GM21526 (cell line): ENCODE data around the gene VAPA.

Source experiments
- ATAC-seq: cut with Tn5 transposase; IDR thresholded peaks from one replicate; pipeline ENCODE4 v1.9.1; 2021; ENCODE audit warnings: moderate library complexity; ENCODE audit not compliant: unreplicated experiment, low FRiP score

VAPA gene

DNA sequence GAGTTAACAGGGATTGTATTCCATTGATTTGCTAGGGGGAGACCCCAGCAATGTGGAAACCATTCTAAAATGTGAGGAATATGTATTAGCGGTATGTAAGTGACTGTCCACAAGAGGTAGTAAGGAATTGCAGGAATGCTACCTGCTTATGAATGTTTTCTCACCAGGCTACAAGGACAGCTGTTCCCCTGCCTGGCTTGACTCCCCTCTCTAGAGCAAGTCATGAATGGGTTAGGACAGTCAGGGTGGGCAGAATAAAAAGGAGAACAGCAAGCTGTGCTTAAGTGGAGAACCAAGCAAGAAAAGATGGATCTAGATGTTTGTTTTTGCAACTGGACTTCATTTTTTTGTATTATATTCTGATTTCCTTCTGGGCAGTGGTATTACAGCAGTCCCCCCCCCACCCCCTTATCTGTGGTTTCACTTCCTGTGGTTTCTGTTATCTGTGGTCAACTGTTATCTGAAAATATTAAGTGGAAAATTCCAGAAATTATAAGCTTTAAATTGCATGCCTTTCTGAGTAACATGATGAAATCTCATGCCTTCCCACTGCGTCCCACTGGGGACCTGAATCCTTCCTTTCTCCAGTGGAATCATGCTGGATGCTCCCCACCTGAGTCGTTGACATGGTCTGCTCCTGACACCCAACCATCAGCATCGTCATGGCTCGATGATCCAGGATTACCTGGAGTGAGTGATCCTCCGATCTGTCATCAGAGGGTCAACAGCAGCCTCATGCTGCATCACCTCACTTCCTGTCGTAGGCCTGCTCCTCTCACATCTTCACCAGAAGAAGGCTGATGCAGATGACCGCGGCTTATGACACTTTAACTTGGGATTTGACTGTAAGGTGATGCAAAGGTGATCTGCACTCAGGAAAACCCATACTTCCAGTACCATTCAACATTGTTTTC, 52.2 kb downstream of the VAPA start:
- ATAC-seq: no peak

DNA sequence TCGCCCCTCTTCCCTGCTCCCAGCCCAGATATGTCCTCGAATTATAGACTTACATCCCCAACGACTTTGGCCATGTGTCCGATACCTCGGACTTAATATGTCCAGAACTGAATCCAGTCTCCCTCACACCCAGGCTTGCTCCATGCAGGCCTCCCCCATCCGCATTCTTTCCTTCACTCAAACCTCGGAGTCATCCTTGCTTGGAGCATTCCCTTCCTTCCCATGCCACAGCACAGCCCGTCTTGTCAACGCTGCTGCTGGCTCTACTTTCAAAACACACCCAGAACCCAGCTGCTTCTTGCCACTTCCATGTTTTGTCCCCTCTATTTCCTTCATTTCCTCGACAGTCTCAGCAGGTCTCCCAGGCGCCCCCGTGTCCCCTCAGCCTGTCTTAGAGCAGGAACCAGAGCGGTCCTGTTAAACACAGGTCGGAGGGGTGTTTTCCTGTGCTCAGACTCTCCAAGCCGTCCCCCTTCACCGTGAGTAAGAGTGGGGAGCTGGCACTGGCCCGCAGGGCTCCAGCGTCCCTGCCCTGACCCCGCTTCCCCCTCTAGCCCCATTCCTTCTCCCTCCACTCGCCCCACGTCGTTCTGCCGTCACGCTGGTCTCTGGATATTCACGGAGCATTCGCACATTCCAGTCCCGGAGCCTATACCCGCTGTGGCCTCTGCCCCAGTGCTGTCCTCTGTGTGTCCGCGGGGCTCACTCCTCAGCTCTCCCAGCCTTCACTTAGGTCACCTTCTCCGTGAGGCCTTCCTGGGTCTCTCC, 54.4 kb downstream of the VAPA start:
- no peak for ATAC-seq

DNA sequence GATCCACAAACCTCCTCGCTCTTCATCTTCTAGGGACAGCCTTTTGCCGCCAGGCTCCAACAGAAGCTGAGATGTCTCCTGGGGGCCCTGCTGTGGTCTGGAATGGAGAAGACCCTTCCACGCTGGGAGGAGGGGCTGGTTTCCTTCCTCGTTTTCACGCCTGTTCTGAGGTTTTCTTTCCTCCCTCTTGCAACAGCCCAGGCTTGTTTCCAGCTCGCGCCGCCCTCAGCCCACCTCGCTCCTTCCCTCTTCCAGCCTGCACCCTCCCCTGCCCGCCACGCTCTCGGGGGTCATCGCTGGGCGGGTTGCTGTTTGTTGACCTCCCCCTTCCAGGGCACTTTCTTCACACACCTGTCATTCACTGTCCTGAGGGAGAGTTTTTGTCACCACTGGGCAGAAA, 55.4 kb downstream of the VAPA start:
- ATAC-seq: no peak

DNA sequence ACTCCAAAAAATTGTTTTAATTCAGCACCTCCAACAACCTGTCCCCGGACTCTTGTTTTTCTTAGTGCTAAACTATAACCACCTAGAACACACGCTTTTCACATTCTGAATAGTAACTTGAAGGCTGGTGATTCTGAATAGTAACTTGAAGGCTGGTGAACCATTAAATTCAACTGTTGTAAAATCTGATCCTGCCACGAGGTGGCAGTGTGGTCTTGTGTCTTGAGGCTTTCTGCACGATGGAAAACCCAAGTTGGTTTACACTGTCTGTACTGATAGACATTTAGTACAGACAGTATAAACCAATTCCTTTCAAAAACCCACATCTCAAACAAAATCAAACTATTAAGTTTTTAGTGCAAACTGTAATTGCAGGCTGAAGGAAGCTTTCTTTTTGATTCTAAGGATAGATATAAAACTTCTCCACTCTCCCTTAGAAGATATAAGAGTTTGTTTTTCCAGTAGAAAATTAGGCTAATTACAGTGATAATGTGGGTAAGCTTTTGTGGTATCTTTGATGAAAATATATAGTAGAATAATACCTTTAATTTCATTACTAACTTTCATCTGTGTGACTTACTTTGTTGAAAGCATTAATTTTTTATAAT, 57.6 kb downstream of the VAPA start:
- ATAC-seq: no peak

DNA sequence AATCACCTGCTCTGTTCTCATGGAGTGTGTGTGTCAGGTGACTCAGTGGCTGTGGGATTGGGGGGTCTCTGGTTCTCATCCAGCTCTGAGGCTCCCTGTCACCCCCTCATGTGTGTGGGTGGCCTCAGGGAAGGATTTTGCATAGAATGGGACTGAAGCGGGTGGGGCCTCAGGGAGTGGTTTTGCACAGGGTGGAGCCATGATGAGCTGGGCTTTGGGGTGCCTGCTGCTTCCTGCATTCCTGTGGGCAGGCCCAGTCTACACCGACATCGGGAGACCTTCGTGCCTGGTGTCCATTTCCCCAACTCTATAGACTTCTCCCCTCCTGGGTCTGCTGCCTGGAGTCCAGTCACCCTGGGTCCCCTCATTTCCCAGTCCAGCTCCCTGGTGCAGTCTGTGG, 59.7 kb downstream of the VAPA start:
- no peak for ATAC-seq

DNA sequence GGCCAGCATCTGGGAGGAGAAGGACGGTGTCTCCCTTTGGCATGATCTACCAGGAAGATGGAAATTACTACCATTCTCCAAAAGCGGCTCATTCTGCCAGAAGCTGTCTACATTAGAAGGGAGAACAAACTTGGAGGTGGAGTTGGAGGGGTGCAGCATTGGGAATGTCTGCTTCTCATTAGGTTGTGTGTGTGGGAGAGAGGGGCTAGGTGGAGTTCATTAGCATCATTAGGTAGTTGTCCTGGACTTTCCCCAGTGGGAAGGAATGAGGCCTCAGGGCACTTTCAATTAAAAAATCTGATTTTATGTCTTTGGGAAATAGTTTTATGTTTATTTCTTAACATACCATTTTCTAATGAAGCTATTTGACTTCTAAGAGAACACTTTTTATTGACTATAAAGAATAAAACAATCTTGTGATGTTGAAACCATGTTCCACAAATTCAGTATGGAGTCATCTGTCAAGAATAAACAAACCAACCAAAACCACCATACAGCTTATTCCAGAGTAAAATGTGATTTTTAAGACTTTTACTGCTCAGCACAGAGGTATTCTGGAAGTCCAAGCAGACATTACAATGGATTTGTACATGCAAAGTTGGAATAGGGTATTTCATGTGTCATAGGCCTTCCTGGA, 60.6 kb downstream of the VAPA start:
- ATAC-seq: no peak

DNA sequence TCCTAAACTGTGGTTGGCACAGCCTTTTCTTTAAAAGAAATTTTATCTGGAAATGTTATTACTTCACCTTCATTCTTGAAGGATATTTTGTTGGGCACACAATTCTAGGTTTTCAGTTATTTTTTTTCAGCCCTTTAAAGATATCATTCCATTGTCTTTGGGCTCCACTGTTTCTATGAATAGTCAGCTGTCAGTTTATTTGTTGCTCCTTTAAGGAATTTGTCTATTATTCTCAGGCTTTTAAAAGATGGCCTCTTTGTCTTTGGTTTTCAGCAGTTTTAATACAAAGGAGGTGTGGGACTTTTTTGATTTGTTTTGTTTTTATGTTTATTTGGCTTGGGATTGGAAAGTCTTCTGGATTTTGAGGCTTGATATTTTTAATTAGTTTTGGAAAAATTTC, 61.8 kb downstream of the VAPA start:
- ATAC-seq: no peak

DNA sequence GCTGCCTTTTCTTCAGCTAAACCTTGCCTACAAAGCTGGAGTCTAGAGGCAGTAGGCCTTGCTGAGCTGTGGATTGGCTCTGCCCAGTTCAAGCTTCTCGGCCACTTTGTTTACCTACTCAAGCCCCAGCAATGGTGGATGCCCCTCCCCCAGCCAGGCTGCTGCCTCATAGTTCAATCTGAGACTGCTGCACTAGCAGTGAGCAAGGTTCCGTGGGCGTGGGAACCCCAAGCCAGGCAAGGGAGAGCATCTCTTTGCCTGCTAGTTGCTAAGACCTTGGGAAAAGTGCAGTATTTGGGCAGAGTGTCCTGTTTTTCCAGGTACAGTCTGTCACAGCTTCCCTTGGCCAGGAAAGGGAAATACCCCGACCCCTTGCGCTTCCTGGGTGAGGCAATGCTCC, 68.9 kb downstream of the VAPA start:
- ATAC-seq: no peak

DNA sequence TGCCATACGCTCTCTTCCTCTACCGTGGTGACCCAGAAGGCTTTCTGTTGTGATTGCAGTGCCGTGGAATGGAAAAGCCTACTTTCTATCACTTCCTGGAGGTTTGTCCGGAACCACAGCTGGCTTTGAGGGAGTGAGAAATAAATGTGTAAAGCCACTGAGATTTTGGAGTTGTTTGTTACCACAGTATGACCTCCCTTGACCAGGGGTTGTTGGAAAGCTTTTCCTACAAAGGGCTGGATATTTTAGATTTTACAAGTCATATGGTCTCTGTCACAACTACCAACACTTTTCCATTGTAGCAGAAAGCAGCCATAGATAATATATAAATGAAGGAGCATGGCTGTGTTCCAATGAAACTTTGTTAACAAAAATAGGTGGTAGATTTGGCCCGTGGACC, 70.3 kb downstream of the VAPA start:
- ATAC-seq: no peak

DNA sequence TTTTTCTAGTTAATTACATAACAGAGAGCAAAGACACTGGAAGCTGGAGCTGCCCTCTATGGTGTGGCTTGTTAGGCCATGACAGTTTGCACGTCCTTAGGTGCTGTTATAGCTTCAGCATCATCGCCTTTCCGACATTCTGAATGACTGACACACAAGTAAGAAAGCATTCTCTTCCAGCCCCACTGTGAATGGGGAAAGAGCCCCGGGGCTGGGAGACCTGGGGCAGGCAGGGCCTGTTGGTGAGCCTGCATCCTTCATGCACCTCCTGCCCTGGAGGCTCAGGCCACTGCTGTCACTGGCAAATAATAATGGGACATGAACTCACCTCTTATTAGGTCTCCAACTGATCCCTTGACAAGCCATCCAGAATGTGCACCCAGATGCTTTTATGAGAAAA, 71.8 kb downstream of the VAPA start:
- no peak for ATAC-seq

DNA sequence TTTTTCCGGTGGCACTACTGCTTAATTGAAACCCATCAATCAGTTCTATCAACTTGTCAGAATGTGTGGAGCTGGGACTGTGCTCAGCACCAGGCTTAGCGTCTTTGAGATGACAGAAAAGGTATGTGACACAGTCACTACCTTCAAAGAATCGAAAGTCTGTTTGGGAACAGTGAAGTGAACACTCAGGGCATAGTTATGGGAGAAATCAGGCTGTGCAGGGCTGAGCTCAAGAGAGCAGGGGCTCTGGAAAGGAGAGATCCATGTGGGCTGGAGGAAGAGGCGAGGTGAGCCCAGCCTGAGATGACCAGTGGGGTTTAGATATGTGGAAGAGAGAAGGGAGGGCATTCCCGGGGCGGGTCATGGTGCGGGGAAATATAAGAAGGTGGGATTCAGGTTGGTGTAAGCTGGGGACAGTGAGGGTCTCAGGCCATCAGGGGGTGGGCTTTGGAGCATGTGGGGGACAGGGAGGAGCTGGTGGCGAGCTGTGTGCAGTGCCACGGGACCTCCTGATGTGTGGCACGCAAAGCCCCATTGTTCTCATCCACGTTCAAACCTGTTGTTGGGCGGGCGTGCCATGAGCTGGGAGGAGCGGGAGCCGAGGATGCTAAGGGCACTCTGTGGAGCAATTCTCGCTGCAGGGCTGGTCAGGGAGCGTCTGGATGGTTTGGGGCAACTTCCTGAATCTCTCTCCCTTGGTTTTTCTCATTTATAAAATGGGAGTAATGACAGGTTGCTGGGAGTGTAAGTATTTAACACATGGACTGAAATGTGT, 72.5 kb downstream of the VAPA start:
- no peak for ATAC-seq

DNA sequence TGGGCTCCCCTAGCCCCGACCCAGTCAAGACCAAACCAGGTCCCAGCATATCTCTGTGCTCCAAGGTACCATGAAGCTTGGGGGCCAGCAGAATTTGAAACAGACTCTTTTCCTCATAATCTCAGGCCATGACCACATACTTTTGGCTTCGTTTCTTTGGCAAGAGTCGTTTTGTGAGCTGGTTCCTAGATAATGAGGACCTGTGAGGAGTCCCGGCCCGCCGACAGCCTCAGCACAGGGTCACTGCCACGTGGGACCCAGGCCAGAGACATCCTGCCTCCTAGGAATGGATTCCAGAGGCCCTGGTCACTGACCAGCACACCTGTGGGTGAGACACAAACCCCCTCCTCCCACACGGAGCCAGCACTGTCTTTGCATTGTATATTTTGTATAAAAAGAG, 73.5 kb downstream of the VAPA start:
- ATAC-seq: no peak

DNA sequence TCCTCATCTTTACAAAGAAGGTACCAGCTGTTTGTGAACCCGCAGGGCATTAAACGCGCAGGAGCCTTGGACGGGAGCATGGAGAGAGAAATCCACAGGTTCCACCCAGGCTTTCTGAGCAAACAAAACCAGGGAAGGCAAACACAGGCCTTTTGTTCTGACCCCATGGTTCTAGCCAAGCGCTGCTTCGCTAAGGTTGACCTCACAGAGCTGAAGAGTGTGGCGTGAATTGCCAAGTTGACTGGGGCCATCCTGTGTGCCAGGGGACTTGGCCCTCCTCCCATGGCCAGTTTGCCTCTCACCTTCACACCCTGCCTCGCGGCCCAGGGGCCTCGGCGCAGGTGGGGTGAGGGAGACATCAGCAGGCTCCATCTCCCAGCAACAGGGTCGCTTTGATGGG, 74.1 kb downstream of the VAPA start:
- ATAC-seq: no peak

DNA sequence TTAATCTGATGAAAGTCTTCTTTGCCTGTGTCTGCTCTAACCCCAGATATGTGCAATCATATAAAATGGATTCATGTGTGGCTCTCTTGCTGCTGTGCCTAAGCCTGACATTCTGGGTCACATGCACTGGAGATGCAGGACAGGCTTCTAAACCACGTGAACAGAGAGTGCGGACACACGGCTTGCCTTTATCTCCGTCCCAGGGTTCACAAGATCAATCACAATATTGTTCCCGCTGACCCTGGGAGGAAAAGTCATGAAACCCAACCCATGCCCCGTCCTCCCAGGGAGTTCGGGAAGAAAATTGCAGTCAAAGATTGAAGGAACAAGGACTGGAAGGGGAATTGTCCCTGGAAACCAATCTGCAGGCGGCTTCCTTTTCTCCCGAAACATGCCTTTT, 74.8 kb downstream of the VAPA start:
- no peak for ATAC-seq

DNA sequence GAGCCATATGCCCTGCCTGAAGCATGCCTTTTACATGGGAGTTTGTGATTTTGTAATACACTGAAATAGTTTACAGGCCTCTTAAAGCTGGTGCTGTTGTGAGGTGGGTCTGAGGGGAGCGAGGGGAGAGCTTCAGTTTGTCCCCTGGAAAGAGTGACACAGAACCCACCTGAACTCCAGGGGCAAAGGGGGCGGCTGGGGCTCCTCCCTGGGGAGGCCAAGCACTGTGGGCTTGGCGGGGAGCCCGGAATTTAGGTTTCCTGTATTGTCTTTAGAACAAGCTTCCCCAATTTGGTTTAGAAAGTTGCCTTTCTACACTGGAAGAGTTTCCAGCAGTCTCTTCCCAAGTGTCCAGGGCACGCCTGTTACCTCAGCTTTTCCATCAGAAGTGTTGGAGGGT, 75.7 kb downstream of the VAPA start:
- no peak for ATAC-seq

DNA sequence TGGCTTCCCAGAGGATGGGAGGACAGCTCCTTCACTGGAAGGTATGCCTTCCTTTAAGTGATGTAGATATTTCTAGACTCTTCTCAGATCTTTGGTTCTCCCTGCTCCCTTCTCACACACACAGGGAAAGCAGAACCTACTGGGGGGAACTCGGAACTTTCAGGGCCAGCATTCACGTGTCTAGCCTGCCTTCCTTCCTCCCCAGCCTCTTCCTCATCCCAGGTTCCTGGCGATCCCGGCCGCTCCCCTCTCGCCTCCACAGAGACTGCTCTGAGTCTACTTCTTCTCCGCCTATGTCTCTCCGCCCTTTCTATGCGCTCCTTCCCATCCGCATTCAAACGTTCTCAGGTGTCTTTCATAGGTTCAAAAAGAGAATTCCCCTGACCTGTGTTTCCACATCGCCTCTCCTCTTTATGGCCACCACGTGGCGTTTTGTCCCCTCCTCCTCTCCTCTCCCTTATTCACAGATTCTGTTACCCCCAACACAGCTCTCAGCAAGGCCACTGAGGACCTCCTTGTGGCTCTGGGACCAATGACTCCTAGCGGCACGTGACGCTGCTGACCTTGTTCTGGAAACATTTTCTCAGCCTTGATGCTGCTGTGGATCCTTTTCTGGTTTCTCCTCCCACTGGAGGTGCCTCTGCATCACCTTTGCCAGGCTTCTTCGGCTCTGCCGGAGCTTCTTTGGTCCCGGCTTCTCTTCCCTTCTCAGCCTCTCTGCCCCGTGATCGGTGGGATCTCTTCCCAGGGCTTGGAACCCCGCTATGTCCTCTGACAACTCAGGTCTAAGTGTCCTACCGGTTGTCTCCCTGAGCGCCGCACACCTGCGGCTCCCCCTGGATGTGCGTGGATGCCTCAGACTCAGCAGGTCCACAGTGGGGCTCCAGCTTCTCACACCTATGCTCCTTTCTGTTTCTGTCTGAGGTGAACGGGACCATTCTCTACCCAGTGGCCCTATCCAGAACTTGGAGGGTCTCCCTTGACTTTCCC, 77.5 kb downstream of the VAPA start:
- no peak for ATAC-seq

DNA sequence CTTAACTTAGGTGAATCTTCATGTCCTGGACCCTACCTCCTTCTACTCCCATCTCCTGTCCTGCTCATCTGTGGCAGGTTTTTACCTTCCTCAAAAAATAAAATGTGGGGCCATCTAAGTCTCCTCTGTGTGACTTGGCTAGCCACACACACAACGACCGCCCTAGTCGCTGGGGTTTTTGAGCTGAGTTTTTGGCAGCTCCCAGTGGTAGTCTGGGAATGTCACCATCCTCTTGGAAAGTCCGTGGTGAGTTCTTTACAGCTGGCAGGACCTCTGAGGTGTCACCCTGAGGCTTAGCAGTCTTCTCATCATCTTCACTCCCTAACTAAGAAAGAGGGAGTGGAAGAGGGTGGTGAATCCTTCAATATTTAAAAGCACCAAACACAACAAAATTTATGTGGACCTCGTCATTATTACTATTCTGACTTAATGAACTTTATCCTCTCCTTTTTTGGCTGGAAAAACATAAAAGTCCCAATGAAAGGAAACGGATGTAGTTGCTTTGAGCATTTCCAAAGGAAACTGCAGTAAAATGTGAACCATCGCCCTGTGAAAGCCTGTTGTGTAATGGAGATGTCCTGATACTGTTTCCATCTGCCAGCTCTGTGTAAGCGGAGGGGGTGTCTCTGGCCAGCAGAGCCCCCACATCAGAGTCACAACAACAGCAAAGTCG, 78.6 kb downstream of the VAPA start:
- no peak for ATAC-seq

DNA sequence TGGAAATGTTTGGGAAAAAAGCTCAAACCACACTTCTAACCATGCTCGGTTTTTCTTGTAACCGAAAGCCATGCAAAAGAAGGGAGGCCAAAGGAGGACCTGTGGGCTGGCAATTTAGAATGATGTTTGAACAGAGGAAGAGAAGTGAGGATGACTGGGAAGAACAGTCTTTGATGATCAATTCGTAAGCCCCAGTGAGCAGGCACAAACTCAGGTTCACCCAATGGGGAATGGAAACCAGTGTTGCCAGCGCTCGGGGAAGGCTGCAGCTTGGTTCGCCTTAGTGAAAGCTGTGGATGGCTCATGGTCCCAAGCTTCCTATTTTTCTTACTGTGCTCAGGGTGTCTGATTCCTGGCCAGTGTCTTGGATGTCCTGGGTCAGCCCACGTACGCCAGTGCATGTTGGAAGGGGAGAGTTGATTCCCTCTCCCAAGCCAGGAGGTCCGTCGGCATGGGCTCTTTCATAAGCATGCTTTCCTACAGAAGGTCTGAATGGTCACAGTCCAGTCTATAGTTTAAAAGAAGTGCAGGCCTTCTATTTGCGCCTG, 79.2 kb downstream of the VAPA start:
- no peak for ATAC-seq
